ENCODE results near the gene CARNS1.
A peak's percentile ranks its signal among the peaks of the same experiment; 100 is the strongest.

Gene CARNS1

GRCh38 chr11:67417425-67417824, 1.9 kb downstream of the CARNS1 start:
- Histone ChIP-seq H2AFZ (ENCODE audit: low read length) (no peak overlapping the region), H4K20me1 (ENCODE audit: insufficient read depth, low read length, poor library complexity, severe bottlenecking) (no peaks in the 10 kb centered on the region), H3K36me3 (ENCODE audit: insufficient read depth, low read length) (no peaks in the 10 kb centered on the region), H3K4me3 (ENCODE audit: low read length, poor library complexity, severe bottlenecking) (peak overlapping the region; percentile 19), H3K9me3 (ENCODE audit: insufficient read depth, low read depth, low read length) (no peaks in the 10 kb centered on the region), H3K9ac (ENCODE audit: low read depth, low read length, poor library complexity, severe bottlenecking) (peak overlapping the region; percentile 56), H3K4me2 (ENCODE audit: low read depth, low read length, poor library complexity, severe bottlenecking) (peak overlapping the region; percentile 63), H3K4me1 (ENCODE audit: insufficient read depth, low read length, poor library complexity, severe bottlenecking) (peaks cover 47% of the 10 kb centered on the region), H3K9me2 (replicated peaks; ENCODE audit: low read depth, low read length) (no peaks in the 10 kb centered on the region), H3K27me3 (ENCODE audit: insufficient read depth, low read length, poor library complexity, severe bottlenecking) (no peaks in the 10 kb centered on the region), H3F3A (ENCODE audit: low read depth) (no peaks in the 10 kb centered on the region), H3K79me2 (ENCODE audit: insufficient read depth, low read length) (peaks cover 23% of the 10 kb centered on the region; the same call in 1 of the 2 replicates)
- TF ChIP-seq EZH2phosphoT487 (IDR thresholded peaks at IDR 0.05; ENCODE audit: borderline replicate concordance) (no peak), CTCF (conservative IDR thresholded peaks at IDR 0.05; ENCODE audit: low read length) (no peak)

- Histone ChIP-seq H2AFZ (ENCODE audit: low read length) (no peak overlapping the region), H3K27me3 (ENCODE audit: insufficient read depth, low read length, poor library complexity, severe bottlenecking) (no peaks in the 10 kb centered on the region), H3K9me2 (replicated peaks; ENCODE audit: low read depth, low read length) (no peaks in the 10 kb centered on the region), H3K4me1 (ENCODE audit: insufficient read depth, low read length, poor library complexity, severe bottlenecking) (peaks cover 40% of the 10 kb centered on the region), H3K36me3 (ENCODE audit: insufficient read depth, low read length) (no peaks in the 10 kb centered on the region), H3K9me3 (ENCODE audit: insufficient read depth, low read depth, low read length) (no peaks in the 10 kb centered on the region), H4K20me1 (ENCODE audit: insufficient read depth, low read length, poor library complexity, severe bottlenecking) (no peaks in the 10 kb centered on the region), H3F3A (ENCODE audit: low read depth) (no peaks in the 10 kb centered on the region), H3K4me3 (ENCODE audit: low read length, poor library complexity, severe bottlenecking) (no peak overlapping the region), H3K79me2 (ENCODE audit: insufficient read depth, low read length) (peaks cover 23% of the 10 kb centered on the region; the same call in 1 of the 2 replicates), H3K9ac (ENCODE audit: low read depth, low read length, poor library complexity, severe bottlenecking) (peak overlapping the region; percentile 7), H3K4me2 (ENCODE audit: low read depth, low read length, poor library complexity, severe bottlenecking) (peak overlapping the region; percentile 75)
- TF ChIP-seq CTCF (conservative IDR thresholded peaks at IDR 0.05; ENCODE audit: low read length) (no peak), EZH2phosphoT487 (IDR thresholded peaks at IDR 0.05; ENCODE audit: borderline replicate concordance) (no peak)
Measured at GRCh38 chr11:67418476-67419281, 3.2 kb downstream of the CARNS1 start.

- Histone ChIP-seq H2AFZ (ENCODE audit: low read length) (no peak overlapping the region), H3K27me3 (ENCODE audit: insufficient read depth, low read length, poor library complexity, severe bottlenecking) (no peaks in the 10 kb centered on the region), H3K4me1 (ENCODE audit: insufficient read depth, low read length, poor library complexity, severe bottlenecking) (peaks cover 44% of the 10 kb centered on the region), H3F3A (ENCODE audit: low read depth) (no peaks in the 10 kb centered on the region), H3K4me2 (ENCODE audit: low read depth, low read length, poor library complexity, severe bottlenecking) (peak overlapping the region; percentile 75), H3K79me2 (ENCODE audit: insufficient read depth, low read length) (peaks cover 23% of the 10 kb centered on the region; the same call in 1 of the 2 replicates), H3K4me3 (ENCODE audit: low read length, poor library complexity, severe bottlenecking) (peak overlapping the region; percentile 74), H3K36me3 (ENCODE audit: insufficient read depth, low read length) (no peaks in the 10 kb centered on the region), H3K9me2 (replicated peaks; ENCODE audit: low read depth, low read length) (no peaks in the 10 kb centered on the region), H3K9me3 (ENCODE audit: insufficient read depth, low read depth, low read length) (no peaks in the 10 kb centered on the region), H4K20me1 (ENCODE audit: insufficient read depth, low read length, poor library complexity, severe bottlenecking) (no peaks in the 10 kb centered on the region), H3K9ac (ENCODE audit: low read depth, low read length, poor library complexity, severe bottlenecking) (peak overlapping the region; percentile 72)
- TF ChIP-seq EZH2phosphoT487 (IDR thresholded peaks at IDR 0.05; ENCODE audit: borderline replicate concordance) (no peak), CTCF (conservative IDR thresholded peaks at IDR 0.05; ENCODE audit: low read length) (no peak)
Measured at GRCh38 chr11:67419325-67420049, 4.0 kb downstream of the CARNS1 start.

Measured in Loucy (cell line).